ENCODE data around the gene IDH3B.

The IDH3B gene

GRCh38 chr20:2663887-2664719, at the start of gene IDH3B:
IDH3B (minus strand) TSS chr20:2664216; CDS start chr20:2664188, 28 bp downstream.
- no peaks in the 10 kb centered on the region for H3K9me3 ChIP-seq (ENCODE audit: control insufficient read depth in 5 of 5, low read length in 5 of 5)
- peaks cover 4 to 16% (median 15%) of the 10 kb centered on the region in 5 donors for H3K4me1 ChIP-seq (ENCODE audit: control insufficient read depth in 5 of 5, insufficient read depth in 5 of 5, low read length in 5 of 5)
- peaks cover 9 to 33% (median 30%) of the 10 kb centered on the region in 5 donors for H3K36me3 ChIP-seq (ENCODE audit: control insufficient read depth in 5 of 5, insufficient read depth in 5 of 5, low read length in 5 of 5)
- H3K9ac ChIP-seq (ENCODE audit: low read length in 5 of 5) = peak within 1 kb of the TSS; percentile 88 to 95 (median 89)
- H3K27ac ChIP-seq (ENCODE audit: low read depth, low read length) = peak within 1 kb of the TSS; percentile 74
- peak within 1 kb of the TSS; percentile 84 to 97 (median 93) for H3K4me3 ChIP-seq (ENCODE audit: low read depth in 1 of 5, low read length in 5 of 5)
- H3K27me3 ChIP-seq (ENCODE audit: control insufficient read depth in 5 of 5, insufficient read depth in 4 of 5, low read length in 5 of 5) = no peaks in the 10 kb centered on the region

GRCh38 chr20:2713285-2713684, 49.3 kb upstream of the IDH3B start:
- no peaks in the 10 kb centered on the region for H3K36me3 ChIP-seq (ENCODE audit: control insufficient read depth in 5 of 5, insufficient read depth in 5 of 5, low read length in 5 of 5)
- no peak overlapping the region for H3K4me3 ChIP-seq (ENCODE audit: low read depth in 1 of 5, low read length in 5 of 5)
- no peaks in the 10 kb centered on the region for H3K4me1 ChIP-seq (ENCODE audit: control insufficient read depth in 5 of 5, insufficient read depth in 5 of 5, low read length in 5 of 5)
- peaks cover 0 to 7% (median 4%) of the 10 kb centered on the region in 5 donors for H3K27me3 ChIP-seq (ENCODE audit: control insufficient read depth in 5 of 5, insufficient read depth in 4 of 5, low read length in 5 of 5)
- peaks cover 0 to 10% (median 6%) of the 10 kb centered on the region in 5 donors for H3K9me3 ChIP-seq (ENCODE audit: control insufficient read depth in 5 of 5, low read length in 5 of 5)
- H3K9ac ChIP-seq (ENCODE audit: low read length in 5 of 5) = no peak overlapping the region
- no peak overlapping the region for H3K27ac ChIP-seq (ENCODE audit: low read depth, low read length)

- Histone ChIP-seq H3K9ac (ENCODE audit: low read length in 5 of 5) (no peak overlapping the region), H3K27me3 (ENCODE audit: control insufficient read depth in 5 of 5, insufficient read depth in 4 of 5, low read length in 5 of 5) (peaks cover 0 to 15% (median 5%) of the 10 kb centered on the region in 5 donors), H3K4me3 (ENCODE audit: low read depth in 1 of 5, low read length in 5 of 5) (no peak overlapping the region), H3K36me3 (ENCODE audit: control insufficient read depth in 5 of 5, insufficient read depth in 5 of 5, low read length in 5 of 5) (peaks cover 0 to 2% (median 0%) of the 10 kb centered on the region in 5 donors), H3K27ac (ENCODE audit: low read depth, low read length) (no peak overlapping the region), H3K9me3 (ENCODE audit: control insufficient read depth in 5 of 5, low read length in 5 of 5) (no peaks in the 10 kb centered on the region), H3K4me1 (ENCODE audit: control insufficient read depth in 5 of 5, insufficient read depth in 5 of 5, low read length in 5 of 5) (no peaks in the 10 kb centered on the region)
These were observed 45.4 kb upstream of the IDH3B start for GRCh38 chr20:2709205-2709981.

- H3K9me3 ChIP-seq (ENCODE audit: control insufficient read depth in 5 of 5, low read length in 5 of 5) = no peaks in the 10 kb centered on the region
- H3K27ac ChIP-seq (ENCODE audit: low read depth, low read length) = no peak overlapping the region
- no peaks in the 10 kb centered on the region for H3K4me1 ChIP-seq (ENCODE audit: control insufficient read depth in 5 of 5, insufficient read depth in 5 of 5, low read length in 5 of 5)
- H3K36me3 ChIP-seq (ENCODE audit: control insufficient read depth in 5 of 5, insufficient read depth in 5 of 5, low read length in 5 of 5) = peaks cover 0 to 2% (median 0%) of the 10 kb centered on the region in 5 donors
- H3K9ac ChIP-seq (ENCODE audit: low read length in 5 of 5) = no peak overlapping the region
- H3K27me3 ChIP-seq (ENCODE audit: control insufficient read depth in 5 of 5, insufficient read depth in 4 of 5, low read length in 5 of 5) = peaks cover 0 to 15% (median 5%) of the 10 kb centered on the region in 5 donors
- no peak overlapping the region for H3K4me3 ChIP-seq (ENCODE audit: low read depth in 1 of 5, low read length in 5 of 5)
These were observed 44.6 kb upstream of the IDH3B start for GRCh38 chr20:2708665-2709064.

- Histone ChIP-seq H3K4me3 (ENCODE audit: low read depth in 1 of 5, low read length in 5 of 5) (no peak overlapping the region), H3K4me1 (ENCODE audit: control insufficient read depth in 5 of 5, insufficient read depth in 5 of 5, low read length in 5 of 5) (no peaks in the 10 kb centered on the region), H3K36me3 (ENCODE audit: control insufficient read depth in 5 of 5, insufficient read depth in 5 of 5, low read length in 5 of 5) (peaks cover 0 to 2% (median 0%) of the 10 kb centered on the region in 5 donors), H3K27ac (ENCODE audit: low read depth, low read length) (no peak overlapping the region), H3K27me3 (ENCODE audit: control insufficient read depth in 5 of 5, insufficient read depth in 4 of 5, low read length in 5 of 5) (peaks cover 0 to 15% (median 5%) of the 10 kb centered on the region in 5 donors), H3K9me3 (ENCODE audit: control insufficient read depth in 5 of 5, low read length in 5 of 5) (no peaks in the 10 kb centered on the region), H3K9ac (ENCODE audit: low read length in 5 of 5) (no peak overlapping the region)
These were observed 44.0 kb upstream of the IDH3B start for GRCh38 chr20:2708073-2708415.

GRCh38 chr20:2707353-2708072, 43.5 kb upstream of the IDH3B start:
- Histone ChIP-seq H3K9me3 (ENCODE audit: control insufficient read depth in 5 of 5, low read length in 5 of 5) (no peaks in the 10 kb centered on the region), H3K27ac (ENCODE audit: low read depth, low read length) (no peak overlapping the region), H3K36me3 (ENCODE audit: control insufficient read depth in 5 of 5, insufficient read depth in 5 of 5, low read length in 5 of 5) (peaks cover 0 to 2% (median 0%) of the 10 kb centered on the region in 5 donors), H3K4me3 (ENCODE audit: low read depth in 1 of 5, low read length in 5 of 5) (no peak overlapping the region), H3K27me3 (ENCODE audit: control insufficient read depth in 5 of 5, insufficient read depth in 4 of 5, low read length in 5 of 5) (peaks cover 0 to 17% (median 5%) of the 10 kb centered on the region in 5 donors), H3K4me1 (ENCODE audit: control insufficient read depth in 5 of 5, insufficient read depth in 5 of 5, low read length in 5 of 5) (no peaks in the 10 kb centered on the region), H3K9ac (ENCODE audit: low read length in 5 of 5) (no peak overlapping the region)

- peaks cover 0 to 2% (median 0%) of the 10 kb centered on the region in 5 donors for H3K36me3 ChIP-seq (ENCODE audit: control insufficient read depth in 5 of 5, insufficient read depth in 5 of 5, low read length in 5 of 5)
These were observed 42.8 kb upstream of the IDH3B start for GRCh38 chr20:2706688-2707352.

GRCh38 chr20:2705931-2706645, 42.1 kb upstream of the IDH3B start:
- no peaks in the 10 kb centered on the region for H3K4me1 ChIP-seq (ENCODE audit: control insufficient read depth in 5 of 5, insufficient read depth in 5 of 5, low read length in 5 of 5)
- H3K27ac ChIP-seq (ENCODE audit: low read depth, low read length) = no peak overlapping the region
- H3K36me3 ChIP-seq (ENCODE audit: control insufficient read depth in 5 of 5, insufficient read depth in 5 of 5, low read length in 5 of 5) = peaks cover 0 to 2% (median 0%) of the 10 kb centered on the region in 5 donors
- no peak overlapping the region for H3K4me3 ChIP-seq (ENCODE audit: low read depth in 1 of 5, low read length in 5 of 5)
- peaks cover 3 to 25% (median 5%) of the 10 kb centered on the region in 5 donors for H3K27me3 ChIP-seq (ENCODE audit: control insufficient read depth in 5 of 5, insufficient read depth in 4 of 5, low read length in 5 of 5)
- H3K9me3 ChIP-seq (ENCODE audit: control insufficient read depth in 5 of 5, low read length in 5 of 5) = no peaks in the 10 kb centered on the region
- H3K9ac ChIP-seq (ENCODE audit: low read length in 5 of 5) = no peak overlapping the region

More at GRCh38 chr20:2706688-2707352, 42.8 kb upstream of the IDH3B start:
- Histone ChIP-seq H3K4me1 (ENCODE audit: control insufficient read depth in 5 of 5, insufficient read depth in 5 of 5, low read length in 5 of 5) (no peaks in the 10 kb centered on the region), H3K9me3 (ENCODE audit: control insufficient read depth in 5 of 5, low read length in 5 of 5) (no peaks in the 10 kb centered on the region), H3K4me3 (ENCODE audit: low read depth in 1 of 5, low read length in 5 of 5) (no peak overlapping the region), H3K27me3 (ENCODE audit: control insufficient read depth in 5 of 5, insufficient read depth in 4 of 5, low read length in 5 of 5) (peaks cover 2 to 17% (median 5%) of the 10 kb centered on the region in 5 donors), H3K9ac (ENCODE audit: low read length in 5 of 5) (no peak overlapping the region), H3K27ac (ENCODE audit: low read depth, low read length) (no peak overlapping the region)

All from subcutaneous abdominal adipose tissue (tissue), 5 donors.